ENCODE data around the gene APLP2.

DNA sequence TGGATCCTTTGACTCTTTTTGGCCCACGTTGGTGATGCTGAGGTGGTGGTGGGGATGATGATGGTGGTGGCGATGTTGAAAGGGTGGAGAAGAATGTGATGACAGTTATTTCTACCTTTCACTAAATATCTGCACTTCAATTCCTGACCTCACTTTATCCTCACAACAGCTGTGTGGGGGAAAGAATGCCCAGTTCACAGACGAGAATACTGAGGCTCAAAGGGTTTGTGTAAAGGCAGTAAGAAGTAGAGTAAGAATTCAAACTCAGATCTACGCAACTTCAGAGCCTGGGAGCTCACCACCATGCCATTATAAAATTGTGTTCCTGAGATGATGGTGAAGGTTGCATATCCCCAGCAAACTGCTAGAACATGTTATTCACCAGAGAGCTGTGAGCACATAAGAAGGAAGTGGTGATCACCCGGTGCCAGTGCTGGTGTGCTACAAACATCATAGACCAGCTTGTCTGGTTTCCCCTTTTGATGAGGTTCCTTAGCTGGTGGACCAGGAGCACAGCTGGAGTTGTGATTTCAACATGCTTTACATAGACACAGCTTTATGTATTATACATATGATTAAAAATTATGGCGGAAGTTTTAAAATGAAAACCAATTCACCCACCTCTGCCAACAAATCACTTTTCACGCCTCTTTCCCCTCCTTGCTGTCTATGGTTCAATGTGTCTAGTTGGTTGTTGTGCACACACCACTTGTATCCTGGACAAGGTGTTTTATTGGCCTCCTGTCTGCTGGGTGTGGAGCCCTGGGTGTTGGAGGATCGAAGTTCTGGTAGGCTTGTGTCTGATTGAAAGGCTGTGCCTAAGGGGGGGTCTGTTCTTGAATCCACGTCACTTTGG lies 96.1 kb downstream of the APLP2 start:
- TF ChIP-seq, protein P1, sequence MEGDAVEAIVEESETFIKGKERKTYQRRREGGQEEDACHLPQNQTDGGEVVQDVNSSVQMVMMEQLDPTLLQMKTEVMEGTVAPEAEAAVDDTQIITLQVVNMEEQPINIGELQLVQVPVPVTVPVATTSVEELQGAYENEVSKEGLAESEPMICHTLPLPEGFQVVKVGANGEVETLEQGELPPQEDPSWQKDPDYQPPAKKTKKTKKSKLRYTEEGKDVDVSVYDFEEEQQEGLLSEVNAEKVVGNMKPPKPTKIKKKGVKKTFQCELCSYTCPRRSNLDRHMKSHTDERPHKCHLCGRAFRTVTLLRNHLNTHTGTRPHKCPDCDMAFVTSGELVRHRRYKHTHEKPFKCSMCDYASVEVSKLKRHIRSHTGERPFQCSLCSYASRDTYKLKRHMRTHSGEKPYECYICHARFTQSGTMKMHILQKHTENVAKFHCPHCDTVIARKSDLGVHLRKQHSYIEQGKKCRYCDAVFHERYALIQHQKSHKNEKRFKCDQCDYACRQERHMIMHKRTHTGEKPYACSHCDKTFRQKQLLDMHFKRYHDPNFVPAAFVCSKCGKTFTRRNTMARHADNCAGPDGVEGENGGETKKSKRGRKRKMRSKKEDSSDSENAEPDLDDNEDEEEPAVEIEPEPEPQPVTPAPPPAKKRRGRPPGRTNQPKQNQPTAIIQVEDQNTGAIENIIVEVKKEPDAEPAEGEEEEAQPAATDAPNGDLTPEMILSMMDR (IDR thresholded peaks at IDR 0.05) = no peak
- TF ChIP-seq POLR2A (IDR thresholded peaks at IDR 0.05) = no peak

Data from Peyer's patch (tissue), 4 donors.